T-helper 1 cell treated with Interleukin-12 subunit alpha and Interleukin-12 subunit beta and Interleukin-4 antibody, amounts not matched to agents 30 μg/mL and 1 μg/mL, for 36 hours (primary cell): ENCODE data around the gene CSNK1G2.

Experiments used
- H3K27ac Mint-ChIP-seq: one replicate; pipeline ENCODE4 v1.8.0; 2021; ENCODE audit warnings: mild to moderate bottlenecking, mixed read lengths
- H3K27me3 Mint-ChIP-seq: one replicate; pipeline ENCODE4 v1.8.0; 2021; ENCODE audit warnings: low read depth, mixed read lengths
- H3K36me3 Mint-ChIP-seq: one replicate; pipeline ENCODE4 v1.8.0; 2021; ENCODE audit warnings: low read depth, mixed read lengths
- H3K4me1 Mint-ChIP-seq: one replicate; pipeline ENCODE4 v1.8.0; 2021; ENCODE audit warnings: low read depth, mixed read lengths
- H3K4me3 Mint-ChIP-seq: one replicate; pipeline ENCODE4 v1.8.0; 2021; ENCODE audit warnings: mild to moderate bottlenecking, moderate library complexity, mixed read lengths
- H3K9me3 Mint-ChIP-seq: one replicate; pipeline ENCODE4 v1.8.0; 2021; ENCODE audit warnings: mixed read lengths

The CSNK1G2 gene

DNA sequence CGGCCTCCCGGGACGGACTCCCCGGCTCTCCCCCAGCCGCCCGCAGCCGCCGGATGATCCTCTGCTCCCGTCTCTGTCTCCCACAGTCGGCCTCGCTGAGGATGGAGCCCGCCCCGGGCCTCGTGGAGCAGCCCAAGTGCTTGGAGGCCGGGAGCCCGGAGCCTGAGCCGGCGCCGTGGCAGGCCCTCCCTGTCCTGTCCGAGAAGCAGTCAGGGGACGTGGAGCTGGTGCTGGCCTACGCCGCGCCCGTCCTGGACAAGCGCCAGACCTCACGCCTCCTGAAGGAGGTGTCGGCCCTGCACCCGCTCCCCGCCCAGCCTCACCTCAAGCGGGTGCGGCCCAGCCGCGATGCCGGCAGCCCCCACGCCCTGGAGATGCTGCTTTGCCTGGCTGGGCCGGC is 29.0 kb upstream of the CSNK1G2 start:
- H3K4me3 Mint-ChIP-seq = no peak overlapping the region
- H3K9me3 Mint-ChIP-seq = no peaks in the 10 kb centered on the region
- H3K36me3 Mint-ChIP-seq = peaks cover 7% of the 10 kb centered on the region
- peaks cover 4% of the 10 kb centered on the region for H3K4me1 Mint-ChIP-seq
- H3K27ac Mint-ChIP-seq = no peak overlapping the region
- no peaks in the 10 kb centered on the region for H3K27me3 Mint-ChIP-seq

DNA sequence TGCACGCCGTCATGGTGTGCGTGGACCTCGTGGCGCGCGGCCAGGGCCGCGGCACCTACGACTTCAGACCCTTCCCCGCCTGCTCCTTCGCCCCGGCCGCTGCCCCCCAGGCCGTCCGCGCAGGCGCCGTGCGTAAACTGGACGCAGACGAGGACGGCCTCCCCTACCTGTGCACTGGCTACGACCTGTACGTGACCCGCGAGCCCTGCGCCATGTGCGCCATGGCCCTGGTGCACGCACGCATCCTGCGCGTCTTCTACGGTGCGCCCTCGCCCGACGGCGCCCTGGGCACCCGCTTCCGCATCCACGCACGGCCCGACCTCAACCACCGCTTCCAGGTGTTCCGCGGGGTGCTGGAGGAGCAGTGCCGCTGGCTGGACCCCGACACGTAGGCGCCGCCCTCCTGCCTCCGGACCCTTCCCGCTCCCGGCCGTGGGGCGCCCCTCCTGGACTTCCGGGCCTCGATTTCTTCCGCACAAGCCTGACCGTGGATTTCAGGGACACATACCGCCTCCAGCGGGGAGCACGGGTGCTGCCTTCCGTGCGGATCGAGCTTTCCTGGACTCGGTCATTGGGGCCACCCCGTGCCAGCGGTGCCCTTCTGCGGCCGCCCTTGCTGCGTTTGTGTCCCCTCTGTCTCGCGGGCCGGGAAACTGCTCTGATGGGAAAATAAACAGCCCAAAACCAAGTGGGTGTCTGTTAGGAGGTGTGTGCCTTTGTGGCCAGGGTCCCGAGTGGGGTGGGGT is 28.0 kb upstream of the CSNK1G2 start:
- H3K9me3 Mint-ChIP-seq = no peaks in the 10 kb centered on the region
- H3K27me3 Mint-ChIP-seq = no peaks in the 10 kb centered on the region
- H3K27ac Mint-ChIP-seq = no peak overlapping the region
- peaks cover 4% of the 10 kb centered on the region for H3K4me1 Mint-ChIP-seq
- peaks cover 9% of the 10 kb centered on the region for H3K36me3 Mint-ChIP-seq
- H3K4me3 Mint-ChIP-seq = no peak overlapping the region

DNA sequence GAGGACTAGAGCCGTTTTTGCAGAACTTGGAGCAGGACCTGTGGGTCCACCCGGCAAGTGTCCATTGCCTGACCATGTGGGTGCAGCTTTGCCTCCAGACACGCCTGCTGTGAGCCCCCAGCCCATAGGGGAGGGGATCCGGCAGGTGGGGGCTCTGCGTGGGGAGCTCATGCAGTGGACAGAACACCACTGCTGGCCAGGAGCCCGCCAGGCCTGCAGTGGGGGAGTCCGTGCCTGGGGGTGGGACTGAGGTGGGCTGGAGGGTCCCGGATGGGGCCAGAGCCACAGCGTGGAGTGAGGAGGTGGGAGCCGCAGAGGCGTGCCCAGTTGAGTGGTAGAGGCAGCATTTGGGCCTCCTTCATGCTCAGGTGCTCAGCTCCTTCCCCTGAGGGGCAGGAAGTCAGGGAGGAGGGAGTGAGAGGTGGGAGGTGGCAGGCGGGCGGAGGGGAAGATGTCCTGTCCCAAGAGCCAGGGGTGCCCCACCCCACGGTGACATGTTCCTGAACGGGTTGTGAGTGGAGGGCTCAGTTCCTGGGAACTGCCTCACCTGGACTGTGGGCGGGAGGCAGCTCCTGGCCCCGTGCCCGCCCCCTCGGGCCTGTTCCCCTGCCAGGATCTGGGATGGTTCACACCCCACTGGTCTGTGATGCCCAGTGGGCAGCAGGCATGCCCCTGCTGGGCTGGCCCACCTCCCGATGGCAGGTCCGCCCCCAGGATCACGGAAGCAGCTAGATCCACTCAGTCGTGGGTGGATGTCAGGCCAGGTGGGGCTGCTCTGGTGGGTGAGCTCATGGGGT is 27.0 kb upstream of the CSNK1G2 start:
- Mint-ChIP-seq H3K36me3 (peaks cover 9% of the 10 kb centered on the region), H3K4me1 (peaks cover 3% of the 10 kb centered on the region), H3K4me3 (no peak overlapping the region), H3K27ac (no peak overlapping the region), H3K9me3 (no peaks in the 10 kb centered on the region), H3K27me3 (no peaks in the 10 kb centered on the region)

DNA sequence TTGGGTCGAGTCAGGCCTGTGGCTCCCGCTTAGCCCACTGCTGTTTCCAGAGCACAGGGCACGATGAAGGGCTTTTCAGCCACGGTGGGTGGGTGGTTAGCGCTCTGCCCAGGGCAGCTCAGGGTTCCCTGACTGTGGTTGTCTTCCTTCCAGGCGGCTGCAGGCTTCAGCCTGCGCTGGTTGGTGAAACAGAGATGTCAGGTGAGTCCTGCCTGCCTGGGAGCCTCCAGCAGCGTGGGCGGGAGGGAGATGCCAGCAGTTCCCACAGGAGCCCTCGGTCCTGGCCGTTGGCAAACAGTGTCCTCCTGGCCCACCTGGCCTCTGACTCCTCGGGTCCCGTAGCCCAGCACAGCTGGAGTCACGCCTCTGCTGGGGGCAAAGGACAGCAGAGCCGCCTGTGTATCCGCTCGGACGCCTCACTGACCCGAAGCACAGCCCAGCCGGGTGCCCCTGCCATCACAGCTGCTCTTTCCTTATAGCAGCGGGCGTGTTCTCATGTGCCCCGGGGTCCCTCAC is 26.1 kb upstream of the CSNK1G2 start:
- Mint-ChIP-seq H3K9me3 (no peaks in the 10 kb centered on the region), H3K27ac (no peak overlapping the region), H3K36me3 (peaks cover 9% of the 10 kb centered on the region), H3K27me3 (no peaks in the 10 kb centered on the region), H3K4me1 (peaks cover 3% of the 10 kb centered on the region), H3K4me3 (no peak overlapping the region)

DNA sequence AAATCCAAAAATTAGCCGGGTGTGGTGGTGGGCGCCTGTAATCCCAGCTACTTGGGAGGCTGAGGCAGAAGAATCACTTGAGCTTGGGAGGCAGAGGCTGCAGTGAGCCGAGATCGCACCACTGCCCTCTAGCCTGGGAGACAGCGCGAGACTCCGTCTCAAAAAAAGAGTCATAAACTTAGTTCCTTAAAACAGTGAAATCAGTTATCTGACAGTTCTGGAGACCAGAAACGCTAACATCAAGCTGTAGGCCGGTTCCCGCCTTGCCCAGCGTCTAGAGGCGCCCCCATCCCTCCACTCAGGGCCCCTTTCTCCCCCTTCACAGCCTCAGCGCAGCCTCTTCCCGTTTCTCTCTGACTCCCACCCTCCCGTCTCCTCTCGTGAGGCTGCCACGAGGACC is 23.8 kb upstream of the CSNK1G2 start:
- Mint-ChIP-seq H3K4me3 (no peak overlapping the region), H3K4me1 (peaks cover 5% of the 10 kb centered on the region), H3K27me3 (no peaks in the 10 kb centered on the region), H3K36me3 (peaks cover 14% of the 10 kb centered on the region), H3K27ac (no peak overlapping the region), H3K9me3 (no peaks in the 10 kb centered on the region)

DNA sequence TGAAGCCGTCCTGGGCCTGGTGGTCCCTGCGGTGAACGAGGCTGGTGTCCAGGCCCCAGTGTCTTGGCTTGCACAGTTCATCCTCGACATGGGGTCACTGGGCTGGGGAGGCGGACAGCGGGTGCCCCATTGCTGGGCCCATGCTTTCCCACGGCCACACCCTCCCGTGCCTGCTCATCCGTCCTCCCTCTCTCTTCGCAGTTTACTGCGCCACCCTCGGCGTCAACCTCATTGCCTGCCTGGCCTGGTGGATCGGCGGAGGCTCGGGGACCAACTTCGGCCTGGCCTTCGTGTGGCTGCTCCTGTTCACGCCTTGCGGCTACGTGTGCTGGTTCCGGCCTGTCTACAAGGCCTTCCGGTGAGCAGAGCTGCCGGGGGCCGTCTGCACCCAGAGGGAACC is 23.0 kb upstream of the CSNK1G2 start:
- Mint-ChIP-seq H3K4me1 (peaks cover 6% of the 10 kb centered on the region), H3K36me3 (peaks cover 14% of the 10 kb centered on the region), H3K27ac (no peak overlapping the region), H3K27me3 (no peaks in the 10 kb centered on the region), H3K4me3 (no peak overlapping the region), H3K9me3 (no peaks in the 10 kb centered on the region)

DNA sequence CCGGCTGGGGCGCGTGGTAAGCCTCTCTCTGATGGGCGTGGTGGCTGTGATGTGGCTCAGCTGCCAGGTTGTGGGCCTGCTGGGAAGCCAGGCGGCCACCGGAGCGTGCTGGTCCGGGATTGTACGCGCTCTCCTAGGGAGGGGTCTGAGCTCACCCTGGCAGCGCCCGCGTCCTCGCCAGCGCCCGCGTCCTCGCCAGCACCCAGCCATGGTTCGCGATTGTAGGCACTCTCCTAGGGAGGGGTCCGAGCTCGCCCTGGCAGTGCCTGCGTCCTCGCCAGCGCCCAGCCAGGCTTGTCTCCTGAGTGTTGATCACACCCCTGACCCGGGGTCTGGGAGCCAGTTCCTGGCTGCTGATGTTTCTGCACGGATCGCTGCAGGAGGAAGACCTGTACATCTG is 22.0 kb upstream of the CSNK1G2 start:
- Mint-ChIP-seq H3K9me3 (no peaks in the 10 kb centered on the region), H3K27ac (no peak overlapping the region), H3K36me3 (peaks cover 15% of the 10 kb centered on the region), H3K4me1 (peaks cover 11% of the 10 kb centered on the region), H3K27me3 (no peaks in the 10 kb centered on the region), H3K4me3 (no peak overlapping the region)

DNA sequence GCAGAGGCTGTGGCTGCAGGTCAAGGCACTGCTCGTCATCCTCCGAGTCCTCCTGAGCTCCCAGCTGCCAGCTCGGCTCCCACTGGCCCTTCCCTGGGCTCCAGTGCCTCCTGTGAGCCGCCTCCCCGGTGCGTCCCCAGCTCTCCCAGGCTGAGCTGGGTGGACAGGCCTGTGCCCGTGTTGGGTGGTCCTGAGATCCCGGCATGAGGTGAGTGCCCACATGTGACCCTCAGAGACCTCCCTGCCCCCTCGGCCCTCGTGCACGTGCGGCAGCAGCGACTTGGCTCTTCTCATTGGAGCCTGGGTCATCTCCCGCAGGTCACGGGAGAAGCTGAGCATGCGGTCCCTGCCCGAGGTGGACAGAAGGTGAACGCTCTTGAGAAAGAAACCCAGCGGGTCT is 20.3 kb upstream of the CSNK1G2 start:
- H3K9me3 Mint-ChIP-seq = no peaks in the 10 kb centered on the region
- peaks cover 11% of the 10 kb centered on the region for H3K4me1 Mint-ChIP-seq
- H3K27ac Mint-ChIP-seq = no peak overlapping the region
- H3K27me3 Mint-ChIP-seq = no peaks in the 10 kb centered on the region
- H3K36me3 Mint-ChIP-seq = peaks cover 15% of the 10 kb centered on the region
- H3K4me3 Mint-ChIP-seq = no peak overlapping the region

DNA sequence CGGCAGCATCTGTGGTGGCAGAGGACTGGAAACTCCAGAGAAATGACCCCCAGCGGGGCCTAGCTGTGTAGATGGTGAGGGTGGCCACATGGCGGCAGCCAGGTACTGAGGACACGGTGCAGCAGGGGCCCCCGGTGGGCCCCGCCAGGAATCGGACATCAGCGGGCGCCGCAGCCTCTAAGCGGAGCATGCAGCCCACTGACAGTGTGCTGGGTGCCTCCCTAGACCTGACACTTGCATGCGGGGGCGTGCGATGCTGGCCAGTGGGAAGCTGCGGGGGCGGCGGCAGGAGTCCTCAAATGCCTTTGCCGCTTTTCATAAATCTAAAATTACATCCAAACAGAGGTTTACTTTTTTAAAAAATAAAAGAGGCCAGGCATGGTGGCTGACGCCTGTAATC is 19.6 kb upstream of the CSNK1G2 start:
- no peak overlapping the region for H3K4me3 Mint-ChIP-seq
- H3K27ac Mint-ChIP-seq = no peak overlapping the region
- H3K4me1 Mint-ChIP-seq = peaks cover 11% of the 10 kb centered on the region
- no peaks in the 10 kb centered on the region for H3K9me3 Mint-ChIP-seq
- H3K27me3 Mint-ChIP-seq = no peaks in the 10 kb centered on the region
- H3K36me3 Mint-ChIP-seq = peaks cover 15% of the 10 kb centered on the region

DNA sequence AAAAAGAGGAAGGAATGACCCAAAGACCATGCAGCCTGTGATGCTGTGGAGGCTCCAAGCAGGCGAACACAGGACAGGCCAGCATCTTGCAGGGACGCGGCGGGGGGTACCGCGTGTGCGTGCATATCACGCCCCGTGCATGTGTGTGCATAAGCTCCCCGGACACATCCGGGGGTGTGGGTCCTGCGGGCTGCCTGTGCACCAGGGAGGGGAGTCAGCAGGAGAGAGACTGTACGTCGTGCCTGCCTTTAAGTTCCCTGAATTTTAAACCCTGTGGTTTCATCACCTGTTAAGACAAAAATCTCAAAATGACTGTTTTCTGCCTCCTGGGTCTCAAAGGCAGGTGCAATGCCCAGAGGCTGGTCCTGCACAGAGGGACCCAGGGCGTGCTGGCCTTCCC is 19.1 kb upstream of the CSNK1G2 start:
- peaks cover 15% of the 10 kb centered on the region for H3K36me3 Mint-ChIP-seq
- H3K4me3 Mint-ChIP-seq = no peak overlapping the region
- H3K4me1 Mint-ChIP-seq = peaks cover 11% of the 10 kb centered on the region
- H3K27me3 Mint-ChIP-seq = no peaks in the 10 kb centered on the region
- no peak overlapping the region for H3K27ac Mint-ChIP-seq
- H3K9me3 Mint-ChIP-seq = no peaks in the 10 kb centered on the region

DNA sequence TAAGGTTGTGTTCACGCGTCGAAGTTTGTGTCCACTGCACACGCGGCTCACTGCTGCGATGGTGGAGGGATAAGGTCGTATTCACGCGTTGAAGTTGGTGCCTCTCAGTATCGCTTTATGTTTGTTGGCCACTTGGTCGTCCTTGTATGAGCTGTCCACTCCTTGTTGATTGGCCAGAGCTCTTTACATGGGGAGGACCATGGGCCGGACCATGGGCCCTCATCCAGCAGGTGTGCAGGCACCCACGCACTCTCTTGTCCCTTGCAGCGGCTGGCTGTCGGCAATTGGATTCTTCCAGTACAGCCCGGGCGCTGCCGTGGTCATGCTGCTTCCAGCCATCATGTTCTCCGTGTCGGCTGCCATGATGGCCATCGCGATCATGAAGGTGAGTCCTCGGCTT is 18.2 kb upstream of the CSNK1G2 start:
- H3K4me1 Mint-ChIP-seq = peaks cover 15% of the 10 kb centered on the region
- no peak overlapping the region for H3K4me3 Mint-ChIP-seq
- no peaks in the 10 kb centered on the region for H3K9me3 Mint-ChIP-seq
- peak overlapping the region; percentile 63 for H3K27ac Mint-ChIP-seq
- H3K36me3 Mint-ChIP-seq = peaks cover 15% of the 10 kb centered on the region
- H3K27me3 Mint-ChIP-seq = no peaks in the 10 kb centered on the region

DNA sequence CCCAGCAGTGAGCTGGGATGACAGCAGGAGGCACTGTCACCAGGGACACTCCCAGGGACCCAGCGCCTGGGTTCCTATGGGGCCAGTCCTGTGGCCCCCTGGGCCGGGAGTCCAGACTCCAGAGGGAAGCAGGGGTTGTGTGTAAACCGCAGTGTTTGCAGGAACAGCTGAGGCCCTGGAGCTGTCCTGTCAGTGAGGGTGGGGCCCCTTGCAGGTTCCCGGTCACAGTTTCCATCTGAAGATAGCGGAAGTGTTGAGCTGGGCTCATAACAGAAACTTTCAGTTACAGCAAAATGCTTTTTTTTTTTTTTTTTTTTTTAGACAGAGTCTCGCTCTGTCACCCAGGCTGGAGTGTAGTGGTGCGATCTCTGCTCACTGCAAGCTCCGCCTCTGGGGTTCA is 17.7 kb upstream of the CSNK1G2 start:
- peaks cover 17% of the 10 kb centered on the region for H3K4me1 Mint-ChIP-seq
- no peaks in the 10 kb centered on the region for H3K27me3 Mint-ChIP-seq
- no peak overlapping the region for H3K4me3 Mint-ChIP-seq
- H3K27ac Mint-ChIP-seq = peak overlapping the region; percentile 65
- H3K36me3 Mint-ChIP-seq = peaks cover 18% of the 10 kb centered on the region
- H3K9me3 Mint-ChIP-seq = no peaks in the 10 kb centered on the region

DNA sequence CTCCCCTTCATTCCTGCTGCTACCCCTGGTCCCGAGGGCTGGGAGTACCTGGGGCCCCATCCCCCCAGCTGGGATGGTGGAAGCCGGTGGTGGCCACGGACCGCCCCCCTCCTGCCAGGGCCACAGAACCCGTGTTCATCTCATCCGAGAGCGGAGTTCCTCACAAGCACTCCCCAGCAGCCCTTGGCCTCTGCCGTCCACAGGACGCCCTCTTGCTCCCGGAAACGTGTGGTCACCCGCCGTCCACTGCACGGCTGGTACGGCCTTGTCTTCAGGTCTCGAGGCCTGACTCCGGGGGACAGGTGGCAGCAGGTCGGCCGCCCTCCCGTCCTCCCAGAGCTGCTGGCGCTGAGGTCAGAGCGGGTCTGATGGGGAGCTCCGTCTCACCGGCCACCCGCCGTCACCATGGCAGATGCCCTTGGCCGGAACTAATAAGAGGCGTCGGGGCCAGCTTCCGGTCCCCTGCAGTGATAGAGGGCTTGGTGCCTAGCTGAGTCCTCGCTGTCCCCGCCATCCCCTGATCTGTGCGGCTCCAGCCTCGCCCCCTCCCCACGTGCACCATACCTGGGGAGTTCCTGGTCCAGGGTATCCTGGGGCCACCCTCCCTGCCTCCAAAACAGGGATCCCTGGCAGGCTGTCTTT is 16.5 kb upstream of the CSNK1G2 start:
- Mint-ChIP-seq H3K9me3 (no peaks in the 10 kb centered on the region), H3K27ac (no peak overlapping the region), H3K27me3 (no peaks in the 10 kb centered on the region), H3K36me3 (peaks cover 18% of the 10 kb centered on the region), H3K4me3 (no peak overlapping the region), H3K4me1 (peaks cover 20% of the 10 kb centered on the region)

DNA sequence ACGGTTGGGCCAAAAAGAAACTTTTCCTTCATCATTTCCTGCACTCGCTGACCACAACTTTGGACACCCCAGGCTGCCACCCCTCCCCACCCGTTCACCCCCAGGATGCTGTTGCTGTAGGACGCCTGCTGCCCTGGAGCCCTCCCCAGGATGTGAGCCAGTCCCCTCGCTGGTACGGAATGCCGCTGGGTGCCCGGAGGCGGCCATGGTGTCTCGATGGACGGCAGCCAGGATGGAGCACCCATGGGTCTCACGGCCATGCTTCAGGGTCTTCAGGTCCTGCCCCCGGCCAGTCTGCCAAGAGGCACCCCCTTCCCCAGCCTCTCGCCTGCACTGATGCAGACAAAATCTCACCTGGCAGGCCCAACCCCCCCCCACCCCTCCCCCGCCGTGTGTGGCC is 15.4 kb upstream of the CSNK1G2 start:
- Mint-ChIP-seq H3K27ac (no peak overlapping the region), H3K36me3 (peaks cover 14% of the 10 kb centered on the region), H3K4me1 (peaks cover 26% of the 10 kb centered on the region), H3K27me3 (no peaks in the 10 kb centered on the region), H3K9me3 (no peaks in the 10 kb centered on the region), H3K4me3 (no peak overlapping the region)
